OCI-LY1 (cell line): ENCODE data around the gene PDGFD.

Source experiments
- H2AFZ ChIP-seq: fragments of 200-600 bp; sonication (generic), shearing (Covaris generic); 2 replicates; pipeline ENCODE4 v1.6.0; 2014; ENCODE audit warnings: antibody characterized with exemption, mild to moderate bottlenecking, low read length
- H3F3A ChIP-seq: fragments of 200-600 bp; sonication (generic), shearing (Covaris generic); 2 replicates; pipeline ENCODE4 v1.6.0; 2014; ENCODE audit warnings: mild to moderate bottlenecking, antibody characterized with exemption, low read length, moderate library complexity; ENCODE audit not compliant: insufficient read depth
- H3K27ac ChIP-seq: fragments of 200-600 bp; sonication (generic); 2 replicates; pipeline ENCODE4 v1.5.1; 2014; ENCODE audit warnings: low read length, mixed run types, mild to moderate bottlenecking, low read depth; ENCODE audit not compliant: poor library complexity, severe bottlenecking
- H3K27me3 ChIP-seq: fragments of 200-600 bp; sonication (generic); 2 replicates; pipeline ENCODE4 v1.6.0; 2014; ENCODE audit warnings: antibody characterized with exemption, mild to moderate bottlenecking, low read length, moderate library complexity; ENCODE audit not compliant: insufficient read depth
- H3K36me3 ChIP-seq: fragments of 200-600 bp; sonication (generic); 2 replicates; pipeline ENCODE4 v1.6.1; 2014; ENCODE audit warnings: mild to moderate bottlenecking, antibody characterized with exemption, low read length, moderate library complexity, mixed read lengths; ENCODE audit not compliant: insufficient read depth
- H3K4me1 ChIP-seq: fragments of 200-600 bp; sonication (generic); 2 replicates; pipeline ENCODE4 v1.5.1; 2014; ENCODE audit warnings: mild to moderate bottlenecking, low read length, moderate library complexity; ENCODE audit not compliant: insufficient read depth, severe bottlenecking
- H3K4me2 ChIP-seq: fragments of 200-600 bp; sonication (generic), shearing (Covaris generic); 2 replicates; pipeline ENCODE4 v1.6.1; 2014; ENCODE audit warnings: low read length
- H3K4me3 ChIP-seq: fragments of 200-600 bp; sonication (generic); 2 replicates; pipeline ENCODE4 v1.5.1; 2014; ENCODE audit warnings: low read length, low read depth, mild to moderate bottlenecking, mixed read lengths; ENCODE audit not compliant: poor library complexity, severe bottlenecking
- H3K79me2 ChIP-seq: fragments of 200-600 bp; shearing (Covaris generic); 2 replicates; pipeline ENCODE4 v1.6.1; 2016; ENCODE audit warnings: mixed run types, low read length, mixed read lengths; ENCODE audit not compliant: insufficient read depth
- H3K9ac ChIP-seq: fragments of 200-600 bp; sonication (generic), shearing (Covaris generic); 2 replicates; pipeline ENCODE4 v1.6.1; 2014; ENCODE audit warnings: mild to moderate bottlenecking, low read length, mixed read lengths
- H3K9me2 ChIP-seq: fragments of 200-600 bp; sonication (generic), shearing (Covaris generic); 2 replicates; pipeline ENCODE4 v1.6.1; 2014; ENCODE audit warnings: low read depth, mild to moderate bottlenecking, low read length, mixed read lengths
- H3K9me3 ChIP-seq: fragments of 200-600 bp; shearing (Covaris generic); 2 replicates; pipeline ENCODE4 v1.6.1; 2014; ENCODE audit warnings: low read length, mixed read lengths
- H4K20me1 ChIP-seq: fragments of 200-600 bp; sonication (generic), shearing (Covaris generic); 2 replicates; pipeline ENCODE4 v1.6.0; 2016; ENCODE audit warnings: mild to moderate bottlenecking, low read length; ENCODE audit not compliant: insufficient read depth
- EZH2 ChIP-seq: fragments of 200-600 bp; sonication (generic), shearing (Covaris generic); IDR thresholded peaks from 2 replicates; pipeline ENCODE4 v1.8.0; 2017; ENCODE audit warnings: borderline replicate concordance, mixed run types, mild to moderate bottlenecking, antibody characterized with exemption, low read length, moderate library complexity, mixed read lengths
- TF ChIP-seq, protein P1 (sequence below): fragments of 200-600 bp; sonication (generic), shearing (Covaris generic); IDR thresholded peaks from 2 replicates; pipeline ENCODE4 v1.5.1; 2017; ENCODE audit warnings: mild to moderate bottlenecking, antibody characterized with exemption, low read length, moderate library complexity, mixed read lengths

Gene PDGFD

DNA sequence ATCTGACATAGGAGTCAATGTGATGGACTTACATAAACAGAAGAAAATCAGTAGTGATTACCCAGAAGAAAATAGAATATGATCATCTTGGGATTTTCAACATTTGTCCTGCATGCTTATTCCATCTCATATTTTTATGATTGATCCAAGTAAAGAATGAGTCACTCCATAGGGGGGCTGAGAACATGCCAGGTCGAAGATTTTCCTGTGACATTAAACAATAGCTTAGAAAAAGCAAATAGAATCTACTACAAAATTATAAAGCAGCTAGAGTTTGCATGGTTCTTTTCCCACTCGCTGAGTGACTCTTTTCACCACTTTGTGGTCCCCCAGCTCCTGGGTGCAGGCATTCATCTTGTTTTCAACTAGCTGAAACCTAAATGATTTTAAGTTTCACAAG, 71.2 kb downstream of the PDGFD start:
- Histone ChIP-seq H3K9me2 (no peaks in the 10 kb centered on the region), H3K27ac (no peak overlapping the region), H3K79me2 (no peaks in the 10 kb centered on the region), H3K4me2 (no peak overlapping the region), H3K4me1 (peaks cover 51% of the 10 kb centered on the region), H2AFZ (no peak overlapping the region), H3K4me3 (no peak overlapping the region), H3K9ac (no peak overlapping the region), H4K20me1 (no peaks in the 10 kb centered on the region), H3K36me3 (no peaks in the 10 kb centered on the region), H3F3A (no peaks in the 10 kb centered on the region), H3K9me3 (no peaks in the 10 kb centered on the region), H3K27me3 (no peaks in the 10 kb centered on the region)
- TF ChIP-seq EZH2 = no peak
- TF ChIP-seq, protein P1, sequence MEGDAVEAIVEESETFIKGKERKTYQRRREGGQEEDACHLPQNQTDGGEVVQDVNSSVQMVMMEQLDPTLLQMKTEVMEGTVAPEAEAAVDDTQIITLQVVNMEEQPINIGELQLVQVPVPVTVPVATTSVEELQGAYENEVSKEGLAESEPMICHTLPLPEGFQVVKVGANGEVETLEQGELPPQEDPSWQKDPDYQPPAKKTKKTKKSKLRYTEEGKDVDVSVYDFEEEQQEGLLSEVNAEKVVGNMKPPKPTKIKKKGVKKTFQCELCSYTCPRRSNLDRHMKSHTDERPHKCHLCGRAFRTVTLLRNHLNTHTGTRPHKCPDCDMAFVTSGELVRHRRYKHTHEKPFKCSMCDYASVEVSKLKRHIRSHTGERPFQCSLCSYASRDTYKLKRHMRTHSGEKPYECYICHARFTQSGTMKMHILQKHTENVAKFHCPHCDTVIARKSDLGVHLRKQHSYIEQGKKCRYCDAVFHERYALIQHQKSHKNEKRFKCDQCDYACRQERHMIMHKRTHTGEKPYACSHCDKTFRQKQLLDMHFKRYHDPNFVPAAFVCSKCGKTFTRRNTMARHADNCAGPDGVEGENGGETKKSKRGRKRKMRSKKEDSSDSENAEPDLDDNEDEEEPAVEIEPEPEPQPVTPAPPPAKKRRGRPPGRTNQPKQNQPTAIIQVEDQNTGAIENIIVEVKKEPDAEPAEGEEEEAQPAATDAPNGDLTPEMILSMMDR = no peak

DNA sequence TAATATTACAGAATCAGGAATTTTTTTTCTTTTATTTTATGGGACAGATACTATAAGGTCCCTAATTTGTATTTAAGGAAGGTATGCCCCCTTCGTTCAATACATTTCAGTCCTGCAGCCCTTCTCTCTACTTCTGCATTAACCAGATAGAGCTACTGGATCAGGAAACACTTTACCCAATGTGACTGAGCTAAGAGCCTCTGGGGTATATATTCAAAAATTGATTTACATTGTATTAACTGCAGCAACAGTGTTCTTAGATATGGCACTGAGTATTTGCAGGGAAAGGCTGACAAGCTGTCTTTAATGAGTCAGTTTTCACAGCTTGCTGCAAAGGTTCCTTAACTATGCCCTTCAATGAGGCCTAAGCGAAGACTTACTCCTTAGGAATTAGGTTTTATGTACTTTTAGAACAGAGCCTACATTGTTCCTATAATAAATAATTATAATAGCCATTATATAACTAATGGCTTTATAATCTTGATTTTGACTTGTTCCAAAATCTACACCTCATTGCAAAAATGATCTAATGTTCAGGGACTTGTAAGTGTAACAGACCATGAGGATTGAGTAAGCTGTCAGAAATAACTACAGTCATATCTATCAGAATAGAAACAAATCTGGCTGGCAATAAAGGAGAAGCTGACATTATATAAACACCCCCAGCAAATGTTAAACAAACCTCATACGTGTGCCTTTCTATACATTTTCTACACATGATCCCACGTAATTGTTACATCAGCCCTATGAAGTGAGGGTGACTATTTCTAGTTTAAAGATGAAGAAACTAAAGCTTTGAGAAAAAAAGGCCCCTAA, 72.5 kb downstream of the PDGFD start:
- no peak overlapping the region for H2AFZ ChIP-seq
- TF ChIP-seq, protein P1 = no peak
- TF ChIP-seq EZH2 = no peak
- peaks cover 49% of the 10 kb centered on the region for H3K4me1 ChIP-seq
- no peaks in the 10 kb centered on the region for H3K9me3 ChIP-seq
- no peaks in the 10 kb centered on the region for H3K79me2 ChIP-seq
- H4K20me1 ChIP-seq = no peaks in the 10 kb centered on the region
- H3K4me2 ChIP-seq = no peak overlapping the region
- no peaks in the 10 kb centered on the region for H3K36me3 ChIP-seq
- no peak overlapping the region for H3K4me3 ChIP-seq
- H3K9me2 ChIP-seq = no peaks in the 10 kb centered on the region
- H3K27ac ChIP-seq = no peak overlapping the region
- H3K9ac ChIP-seq = no peak overlapping the region
- no peaks in the 10 kb centered on the region for H3F3A ChIP-seq
- no peaks in the 10 kb centered on the region for H3K27me3 ChIP-seq

DNA sequence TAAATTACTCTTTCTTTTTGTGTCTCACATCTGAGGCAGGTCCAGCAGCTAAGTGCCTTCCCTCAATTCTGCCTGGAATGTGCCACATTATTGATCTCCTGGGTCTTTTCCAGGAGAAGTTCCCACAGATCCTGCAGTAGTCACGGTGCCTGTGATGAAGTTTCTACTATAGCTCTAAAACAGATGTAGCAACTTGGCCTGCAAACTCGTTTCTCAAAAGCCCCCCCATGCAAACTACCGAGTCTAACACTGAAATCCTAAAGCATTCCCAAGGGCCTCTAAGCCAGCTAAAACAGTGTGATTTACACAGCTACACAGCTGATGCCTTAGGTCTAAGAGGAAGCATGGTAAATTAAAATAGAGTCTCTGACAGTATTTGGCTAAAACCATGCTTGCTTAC, 73.2 kb downstream of the PDGFD start:
- Histone ChIP-seq H3K9me3 (no peaks in the 10 kb centered on the region), H3K4me1 (peaks cover 49% of the 10 kb centered on the region), H3K79me2 (no peaks in the 10 kb centered on the region), H3K4me2 (no peak overlapping the region), H2AFZ (no peak overlapping the region), H3K9ac (no peak overlapping the region), H3K4me3 (no peak overlapping the region), H4K20me1 (no peaks in the 10 kb centered on the region), H3K36me3 (no peaks in the 10 kb centered on the region), H3K9me2 (no peaks in the 10 kb centered on the region), H3K27ac (no peak overlapping the region), H3F3A (no peaks in the 10 kb centered on the region), H3K27me3 (no peaks in the 10 kb centered on the region)
- TF ChIP-seq, protein P1 = no peak
- no peak for TF ChIP-seq EZH2
